Caco-2 (cell line): ENCODE results near the gene ROGDI. TPM values are rescaled to one million over a fixed set of nuclear protein-coding genes. Genes with fewer than 3 reads are reported as not detected.

Experiments
- BruUV-seq: library from RNA; stranded (reverse); fragments of 400-500 nt; replicated peaks from 2 replicates; lab custom pipeline; 2021; lab: Mats Ljungman, UMichigan
- CTCF ChIA-PET: fragments of 300-600 bp; sonication (Branson Sonifier 250); formaldehyde crosslinking; loops from one replicate; lab custom pipeline; 2022; ENCODE audit warnings: antibody characterized with exemption; lab: Charles Lee
- POLR2A ChIA-PET: fragments of 300-600 bp; sonication (Branson Sonifier 250); formaldehyde crosslinking; loops from one replicate; lab custom pipeline; 2022; ENCODE audit warnings: antibody characterized with exemption; lab: Charles Lee
- DNase-seq, 2 experiments: peaks; one replicate each; pipeline versions ENCODE4 v3.0.0 to v3.0.0-alpha.2; 2020 to 2022
- H3K27me3 ChIP-seq: replicated peaks from 2 replicates; pipeline ENCODE4 v1.6.0; 2011; ENCODE audit warnings: low read length; ENCODE audit not compliant: control insufficient read depth, insufficient read depth
- H3K36me3 ChIP-seq: 2 replicates; pipeline ENCODE4 v1.5.1; 2011; ENCODE audit warnings: low read length; ENCODE audit not compliant: control insufficient read depth, insufficient read depth
- H3K4me1 ChIP-seq: fragments of 250-450 bp; sonication (Bioruptor Pico); 2 replicates; pipeline ENCODE4 v1.5.1; 2020; ENCODE audit warnings: mild to moderate bottlenecking
- H3K4me3 ChIP-seq: 2 replicates; pipeline ENCODE4 v1.5.1; 2011; ENCODE audit warnings: low read depth, mild to moderate bottlenecking, control low read depth, low read length
- H3K9me3 ChIP-seq: fragments of 250-450 bp; sonication (Bioruptor Pico); 2 replicates; pipeline ENCODE4 v1.5.1; 2020; ENCODE audit warnings: mild to moderate bottlenecking, moderate library complexity
- H3K27ac Mint-ChIP-seq: one replicate; pipeline ENCODE4 v1.8.0; 2022; ENCODE audit warnings: mixed read lengths; ENCODE audit not compliant: unreplicated experiment
- H3K27me3 Mint-ChIP-seq: one replicate; pipeline ENCODE4 v1.8.0; 2022; ENCODE audit warnings: mixed read lengths; ENCODE audit not compliant: insufficient read depth, unreplicated experiment
- H3K36me3 Mint-ChIP-seq: one replicate; pipeline ENCODE4 v1.8.0; 2022; ENCODE audit warnings: mild to moderate bottlenecking, mixed read lengths; ENCODE audit not compliant: insufficient read depth, unreplicated experiment
- H3K4me1 Mint-ChIP-seq: one replicate; pipeline ENCODE4 v1.8.0; 2022; ENCODE audit warnings: low read depth, mixed read lengths; ENCODE audit not compliant: unreplicated experiment
- H3K4me3 Mint-ChIP-seq: one replicate; pipeline ENCODE4 v1.8.0; 2022; ENCODE audit warnings: mild to moderate bottlenecking, moderate library complexity, mixed read lengths; ENCODE audit not compliant: unreplicated experiment
- H3K9me3 Mint-ChIP-seq: one replicate; pipeline ENCODE4 v1.8.0; 2022; ENCODE audit warnings: mixed read lengths; ENCODE audit not compliant: unreplicated experiment
- CTCF ChIP-seq, 2 experiments: fragments of 200-600 bp in 1 of 2; IDR thresholded peaks; 1 replicate in 1 of 2; 2 replicates in 1 of 2; pipeline versions ENCODE4 v1.5.1 to v1.8.0; 2011 to 2022; ENCODE audit warnings: antibody characterized with exemption in 1 of 2, control low read depth in 1 of 2, inconsistent platforms in 1 of 2, low read depth in 1 of 2, low read length in 1 of 2, mild to moderate bottlenecking in 1 of 2, moderate library complexity in 1 of 2; ENCODE audit not compliant: insufficient read depth in 1 of 2, severe bottlenecking in 1 of 2, unreplicated experiment in 1 of 2
- intact Hi-C: fragments of 100-400 bp; cut with micrococcal nuclease; formaldehyde crosslinking; loops from one replicate; pipeline ENCODE4 v1.10.0; 2022; ENCODE audit not compliant: unreplicated experiment
- total RNA-seq: library from RNA; stranded (reverse); gene quantifications from 2 replicates; pipeline ENCODE4 v1.2.3, GENCODE V29; 2022

ROGDI gene
- total RNA-seq, 1 experiment from 2014 or later, result 18.2 TPM

GRCh38 chr16:4788910-4789309 lies 13.5 kb downstream of the ROGDI start:
- H3K4me1 ChIP-seq, result peaks cover 35% of the 10 kb centered on the region
- Mint-ChIP-seq H3K27ac (peak overlapping the region; percentile 56), H3K27me3 (no peaks in the 10 kb centered on the region), H3K4me3 (peak overlapping the region; percentile 48), H3K36me3 (peaks cover 8% of the 10 kb centered on the region), H3K4me1 (peaks cover 12% of the 10 kb centered on the region), H3K9me3 (no peaks in the 10 kb centered on the region)
- no peak overlapping the region for H3K4me3 ChIP-seq
- ChIA-PET POLR2A (interaction anchor here (0.8 to 1.5 kb wide), 2 partner anchors 20 to 55 kb away, joined by 6 to 7 read pairs; partner anchors contain the start of genes ANKS3 and DNAAF8), CTCF (no interaction called here)
- DNase-seq, result no peak
- no TSS peak for BruUV-seq
- no peaks in the 10 kb centered on the region for H3K9me3 ChIP-seq
- TF ChIP-seq CTCF (IDR thresholded peaks at IDR 0.05; ENCODE audit: insufficient read depth in 1 of 2, low read depth in 1 of 2, low read length in 1 of 2, severe bottlenecking in 1 of 2, unreplicated experiment in 1 of 2), result no peak
- no peaks in the 10 kb centered on the region for H3K36me3 ChIP-seq
- no peaks in the 10 kb centered on the region for H3K27me3 ChIP-seq
- intact Hi-C loops, result loop anchor here (2.0 kb wide), 1 partner anchor 20 kb away; no protein-coding TSS in a partner anchor

GRCh38 chr16:4788489-4788889 lies 13.9 kb downstream of the ROGDI start:
- CTCF ChIA-PET, result interaction anchor here (0.6 to 1.1 kb wide), 2 partner anchors 54 to 94 kb away, joined by 3 to 6 read pairs; partner anchors contain the start of gene DNAAF8
- H3K9me3 ChIP-seq, result no peaks in the 10 kb centered on the region
- H3K36me3 ChIP-seq, result no peaks in the 10 kb centered on the region
- DNase-seq, result peak in 1 of 2 experiments; percentile 43
- Mint-ChIP-seq H3K36me3 (peaks cover 8% of the 10 kb centered on the region), H3K27me3 (no peaks in the 10 kb centered on the region), H3K27ac (peak overlapping the region; percentile 56), H3K4me1 (peaks cover 12% of the 10 kb centered on the region), H3K4me3 (peak overlapping the region; percentile 48), H3K9me3 (no peaks in the 10 kb centered on the region)
- H3K4me1 ChIP-seq, result peaks cover 35% of the 10 kb centered on the region
- BruUV-seq, result no TSS peak
- intact Hi-C loops, result loop anchor here (2.0 kb wide), 1 partner anchor 20 kb away; no protein-coding TSS in a partner anchor
- H3K27me3 ChIP-seq, result no peaks in the 10 kb centered on the region
- POLR2A ChIA-PET, result interaction anchor here (0.8 to 1.5 kb wide), 2 partner anchors 20 to 54 kb away, joined by 6 to 7 read pairs; partner anchors contain the start of genes ANKS3 and DNAAF8
- no peak for TF ChIP-seq CTCF (IDR thresholded peaks at IDR 0.05; ENCODE audit: insufficient read depth in 1 of 2, low read depth in 1 of 2, low read length in 1 of 2, severe bottlenecking in 1 of 2, unreplicated experiment in 1 of 2)
- H3K4me3 ChIP-seq, result no peak overlapping the region

- H3K9me3 Mint-ChIP-seq, result no peaks in the 10 kb centered on the region
- H3K4me3 ChIP-seq, result no peak within 1 kb of the TSS
- H3K4me1 ChIP-seq, result peaks cover 35% of the 10 kb centered on the region
- H3K9me3 ChIP-seq, result no peaks in the 10 kb centered on the region
- no peaks in the 10 kb centered on the region for H3K36me3 ChIP-seq
- peaks cover 8% of the 10 kb centered on the region for H3K36me3 Mint-ChIP-seq
- intact Hi-C loops, result loop anchor here (2.0 kb wide), 1 partner anchor 19 kb away; no protein-coding TSS in a partner anchor
- peaks cover 12% of the 10 kb centered on the region for H3K4me1 Mint-ChIP-seq
- no peaks in the 10 kb centered on the region for H3K27me3 Mint-ChIP-seq
- H3K27ac Mint-ChIP-seq, result peak within 1 kb of the TSS; percentile 56
- ChIA-PET POLR2A (interaction anchor here (0.8 to 1.5 kb wide), 2 partner anchors 19 to 54 kb away, joined by 6 to 7 read pairs; partner anchors contain the start of genes ANKS3 and DNAAF8), CTCF (interaction anchor here (0.6 to 1.1 kb wide), 2 partner anchors 53 to 93 kb away, joined by 3 to 6 read pairs; partner anchors contain the start of gene DNAAF8)
- DNase-seq, result peak; percentile 57 to 67
- TF ChIP-seq CTCF (IDR thresholded peaks at IDR 0.05; ENCODE audit: insufficient read depth in 1 of 2, low read depth in 1 of 2, low read length in 1 of 2, severe bottlenecking in 1 of 2, unreplicated experiment in 1 of 2), result no peak
- H3K4me3 Mint-ChIP-seq, result peak within 1 kb of the TSS; percentile 48
- BruUV-seq, result no TSS peak
- H3K27me3 ChIP-seq, result no peaks in the 10 kb centered on the region
Observed at GRCh38 chr16:4787627-4788482, 14.6 kb downstream of the ROGDI start, which contains the start of gene SEPTIN12. SEPTIN12 (minus strand) TSS chr16:4788345; CDS start chr16:4787645, 700 bp downstream.
